Adipocyte (in vitro differentiated cells): ENCODE data around the gene RPL22.

ENCODE experiments used
- DNase-seq: peaks from one replicate; pipeline ENCODE4 v3.0.0-alpha.2; 2015; ENCODE audit warnings: low read depth
- H3K27me3 ChIP-seq: replicated peaks from 2 replicates; pipeline ENCODE4 v1.7.0; 2013; ENCODE audit warnings: mild to moderate bottlenecking, low read length, moderate library complexity; ENCODE audit not compliant: control insufficient read depth, insufficient read depth
- H3K36me3 ChIP-seq: 2 replicates; pipeline ENCODE4 v1.7.0; 2013; ENCODE audit warnings: low read length, mild to moderate bottlenecking, moderate library complexity; ENCODE audit not compliant: control insufficient read depth, insufficient read depth, severe bottlenecking
- H3K4me1 ChIP-seq: 2 replicates; pipeline ENCODE4 v1.7.0; 2013; ENCODE audit warnings: mild to moderate bottlenecking, low read length, moderate library complexity; ENCODE audit not compliant: control insufficient read depth, insufficient read depth
- H3K4me3 ChIP-seq: 2 replicates; pipeline ENCODE4 v1.7.0; 2013; ENCODE audit warnings: mild to moderate bottlenecking, low read length, moderate library complexity
- H3K9ac ChIP-seq: 2 replicates; pipeline ENCODE4 v1.7.0; 2013; ENCODE audit warnings: mild to moderate bottlenecking, low read length, moderate library complexity
- H3K9me3 ChIP-seq: 2 replicates; pipeline ENCODE4 v1.7.0; 2013; ENCODE audit warnings: mild to moderate bottlenecking, low read length, moderate library complexity; ENCODE audit not compliant: control insufficient read depth

Gene RPL22

GRCh38 chr1:6154525-6155319 lies 44.7 kb downstream of the RPL22 start:
- Histone ChIP-seq H3K4me1 (no peaks in the 10 kb centered on the region), H3K27me3 (peaks cover 35% of the 10 kb centered on the region), H3K4me3 (no peak overlapping the region), H3K36me3 (no peaks in the 10 kb centered on the region), H3K9me3 (peaks cover 4% of the 10 kb centered on the region), H3K9ac (no peak overlapping the region)
- DNase-seq = no peak

GRCh38 chr1:6152882-6153281 lies 46.5 kb downstream of the RPL22 start:
- H3K27me3 ChIP-seq = peaks cover 50% of the 10 kb centered on the region
- no peak overlapping the region for H3K4me3 ChIP-seq
- no peaks in the 10 kb centered on the region for H3K36me3 ChIP-seq
- peaks cover 8% of the 10 kb centered on the region for H3K9me3 ChIP-seq
- no peak overlapping the region for H3K9ac ChIP-seq
- no peaks in the 10 kb centered on the region for H3K4me1 ChIP-seq
- no peak for DNase-seq

- no peak overlapping the region for H3K4me3 ChIP-seq
- no peak overlapping the region for H3K9ac ChIP-seq
- H3K27me3 ChIP-seq = peaks cover 49% of the 10 kb centered on the region
- H3K36me3 ChIP-seq = no peaks in the 10 kb centered on the region
- no peak for DNase-seq
- no peaks in the 10 kb centered on the region for H3K4me1 ChIP-seq
- H3K9me3 ChIP-seq = peaks cover 8% of the 10 kb centered on the region
Observed at GRCh38 chr1:6152181-6152580, 47.2 kb downstream of the RPL22 start.

- DNase-seq = no peak
- Histone ChIP-seq H3K9ac (no peak overlapping the region), H3K9me3 (peaks cover 8% of the 10 kb centered on the region), H3K4me3 (no peak overlapping the region), H3K36me3 (no peaks in the 10 kb centered on the region), H3K4me1 (no peaks in the 10 kb centered on the region), H3K27me3 (peaks cover 53% of the 10 kb centered on the region)
Observed at GRCh38 chr1:6151291-6151822, 48.0 kb downstream of the RPL22 start.

GRCh38 chr1:6150006-6150938 lies 49.1 kb downstream of the RPL22 start:
- H3K9ac ChIP-seq = no peak overlapping the region
- H3K4me3 ChIP-seq = no peak overlapping the region
- H3K36me3 ChIP-seq = no peaks in the 10 kb centered on the region
- peaks cover under 1% of the 10 kb centered on the region for H3K4me1 ChIP-seq
- no peak for DNase-seq
- peaks cover 8% of the 10 kb centered on the region for H3K9me3 ChIP-seq
- H3K27me3 ChIP-seq = peaks cover 62% of the 10 kb centered on the region

- Histone ChIP-seq H3K27me3 (peaks cover 68% of the 10 kb centered on the region), H3K36me3 (no peaks in the 10 kb centered on the region), H3K9ac (no peak overlapping the region), H3K4me3 (no peak overlapping the region), H3K9me3 (peaks cover 8% of the 10 kb centered on the region), H3K4me1 (peaks cover 2% of the 10 kb centered on the region)
- no peak for DNase-seq
Observed at GRCh38 chr1:6149597-6149996, 49.8 kb downstream of the RPL22 start.

- H3K9ac ChIP-seq = no peak overlapping the region
- H3K27me3 ChIP-seq = peaks cover 74% of the 10 kb centered on the region
- H3K36me3 ChIP-seq = no peaks in the 10 kb centered on the region
- peaks cover 8% of the 10 kb centered on the region for H3K9me3 ChIP-seq
- DNase-seq = peak; percentile 30
- no peak overlapping the region for H3K4me3 ChIP-seq
- peaks cover 2% of the 10 kb centered on the region for H3K4me1 ChIP-seq
Observed at GRCh38 chr1:6148497-6149241, 50.7 kb downstream of the RPL22 start.

GRCh38 chr1:6145864-6146410 lies 53.5 kb downstream of the RPL22 start:
- Histone ChIP-seq H3K9me3 (peaks cover 8% of the 10 kb centered on the region), H3K4me1 (peaks cover 2% of the 10 kb centered on the region), H3K36me3 (no peaks in the 10 kb centered on the region), H3K27me3 (peaks cover 68% of the 10 kb centered on the region), H3K9ac (no peak overlapping the region), H3K4me3 (no peak overlapping the region)
- no peak for DNase-seq

GRCh38 chr1:6145396-6145750 lies 54.0 kb downstream of the RPL22 start:
- Histone ChIP-seq H3K4me1 (peaks cover 2% of the 10 kb centered on the region), H3K4me3 (no peak overlapping the region), H3K9me3 (peaks cover 8% of the 10 kb centered on the region), H3K36me3 (no peaks in the 10 kb centered on the region), H3K27me3 (peaks cover 65% of the 10 kb centered on the region), H3K9ac (no peak overlapping the region)
- DNase-seq = no peak

GRCh38 chr1:6144647-6145395 lies 54.6 kb downstream of the RPL22 start:
- peaks cover 62% of the 10 kb centered on the region for H3K27me3 ChIP-seq
- no peak overlapping the region for H3K4me3 ChIP-seq
- no peaks in the 10 kb centered on the region for H3K36me3 ChIP-seq
- DNase-seq = no peak
- peaks cover 6% of the 10 kb centered on the region for H3K9me3 ChIP-seq
- H3K9ac ChIP-seq = no peak overlapping the region
- peaks cover 2% of the 10 kb centered on the region for H3K4me1 ChIP-seq
